PC-9 (cell line): ENCODE results near the gene RAD50.

ENCODE experiments used
- EZH2 ChIP-seq: fragments of 200-600 bp; sonication (generic); IDR thresholded peaks from 2 replicates; pipeline ENCODE4 v1.8.0; 2017; ENCODE audit warnings: antibody characterized with exemption, low read depth
- TF ChIP-seq, protein P1 (sequence below): fragments of 200-600 bp; sonication (generic); conservative IDR thresholded peaks from 2 replicates; pipeline ENCODE4 v1.6.1; 2017; ENCODE audit warnings: mixed run types, antibody characterized with exemption, mild to moderate bottlenecking, moderate library complexity

DNA sequence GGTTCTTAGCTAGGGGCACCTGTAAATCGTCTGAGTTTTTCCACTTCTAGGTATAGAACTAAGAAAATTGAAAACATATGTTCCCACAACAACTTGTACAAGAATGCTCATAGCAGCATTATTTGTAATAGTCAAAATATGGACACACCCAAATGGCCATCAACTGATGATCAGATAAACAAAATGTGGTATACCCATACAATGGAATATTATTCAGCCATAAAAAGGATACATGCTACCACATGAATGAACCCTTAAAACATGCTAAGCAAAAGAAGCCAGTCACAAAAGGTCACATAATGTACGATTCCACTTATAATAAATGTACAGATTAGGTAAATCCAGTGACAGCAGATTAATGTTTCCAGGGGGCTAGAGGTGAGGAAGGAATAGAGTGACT, 55.2 kb downstream of the RAD50 start:
- TF ChIP-seq, protein P1, sequence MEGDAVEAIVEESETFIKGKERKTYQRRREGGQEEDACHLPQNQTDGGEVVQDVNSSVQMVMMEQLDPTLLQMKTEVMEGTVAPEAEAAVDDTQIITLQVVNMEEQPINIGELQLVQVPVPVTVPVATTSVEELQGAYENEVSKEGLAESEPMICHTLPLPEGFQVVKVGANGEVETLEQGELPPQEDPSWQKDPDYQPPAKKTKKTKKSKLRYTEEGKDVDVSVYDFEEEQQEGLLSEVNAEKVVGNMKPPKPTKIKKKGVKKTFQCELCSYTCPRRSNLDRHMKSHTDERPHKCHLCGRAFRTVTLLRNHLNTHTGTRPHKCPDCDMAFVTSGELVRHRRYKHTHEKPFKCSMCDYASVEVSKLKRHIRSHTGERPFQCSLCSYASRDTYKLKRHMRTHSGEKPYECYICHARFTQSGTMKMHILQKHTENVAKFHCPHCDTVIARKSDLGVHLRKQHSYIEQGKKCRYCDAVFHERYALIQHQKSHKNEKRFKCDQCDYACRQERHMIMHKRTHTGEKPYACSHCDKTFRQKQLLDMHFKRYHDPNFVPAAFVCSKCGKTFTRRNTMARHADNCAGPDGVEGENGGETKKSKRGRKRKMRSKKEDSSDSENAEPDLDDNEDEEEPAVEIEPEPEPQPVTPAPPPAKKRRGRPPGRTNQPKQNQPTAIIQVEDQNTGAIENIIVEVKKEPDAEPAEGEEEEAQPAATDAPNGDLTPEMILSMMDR, result no peak
- TF ChIP-seq EZH2, result no peak
